Dedifferentiated amniotic fluid mesenchymal stem cell (primary cell): ENCODE data around the gene SEPSECS.
"Not testable (repeated sequence)": the region's sequence is repeated elsewhere in the genome, so short reads cannot be mapped to it uniquely, and the experiment has no call there.

Source experiments
- DNase-seq: peaks from one replicate; pipeline ENCODE4 v3.0.0-alpha.2; 2016; ENCODE audit errors: extremely low spot score

The SEPSECS gene

DNA sequence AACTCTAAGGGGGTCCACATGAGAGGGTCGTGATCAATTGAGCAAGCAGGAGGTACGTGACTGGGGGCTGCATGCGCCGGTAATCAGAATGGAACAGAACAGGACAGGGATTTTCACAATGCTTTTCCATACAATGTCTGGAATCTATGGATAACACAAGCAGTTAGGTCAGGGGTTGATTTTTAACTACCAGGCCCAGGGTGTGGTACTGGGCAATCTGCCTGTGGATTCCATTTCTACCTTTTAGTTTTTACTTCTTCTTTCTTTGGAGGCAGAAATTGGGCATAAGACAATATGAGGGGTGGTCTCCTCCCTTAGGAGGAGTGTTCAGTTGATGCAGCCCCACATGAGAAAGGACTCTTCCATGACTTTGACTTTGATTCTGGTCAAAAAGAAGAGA, 76.8 kb downstream of the SEPSECS start:
- not testable (repeated sequence) for DNase-seq

DNA sequence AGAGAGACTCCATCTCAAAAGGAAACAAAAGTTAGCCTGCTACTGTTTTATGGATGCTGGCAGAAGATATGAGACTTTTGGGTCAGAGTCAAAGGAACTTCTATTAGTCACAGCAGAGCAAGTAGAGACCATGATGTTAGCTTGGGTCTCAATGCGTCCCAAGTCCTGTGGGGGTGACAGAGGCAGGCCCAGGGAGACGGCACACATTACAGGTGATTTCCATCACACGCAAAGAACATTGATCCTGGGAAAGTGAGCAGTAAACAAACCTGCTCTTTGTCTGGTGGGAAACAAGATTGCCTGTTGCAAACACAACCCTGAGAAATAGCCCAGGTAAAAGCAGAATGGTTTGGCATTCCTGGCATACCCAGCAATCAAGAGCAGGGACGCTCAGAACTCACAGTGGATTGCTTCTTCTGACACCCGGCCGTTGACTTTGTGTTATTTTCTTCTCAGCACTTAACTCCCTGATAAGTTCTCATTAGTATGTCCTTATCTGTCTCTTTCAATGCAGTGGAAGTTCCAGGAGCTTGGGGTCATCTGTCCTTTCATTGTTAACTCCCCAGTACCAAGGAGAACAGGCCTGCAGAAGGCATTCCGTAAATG, 78.3 kb downstream of the SEPSECS start:
- DNase-seq: no peak

DNA sequence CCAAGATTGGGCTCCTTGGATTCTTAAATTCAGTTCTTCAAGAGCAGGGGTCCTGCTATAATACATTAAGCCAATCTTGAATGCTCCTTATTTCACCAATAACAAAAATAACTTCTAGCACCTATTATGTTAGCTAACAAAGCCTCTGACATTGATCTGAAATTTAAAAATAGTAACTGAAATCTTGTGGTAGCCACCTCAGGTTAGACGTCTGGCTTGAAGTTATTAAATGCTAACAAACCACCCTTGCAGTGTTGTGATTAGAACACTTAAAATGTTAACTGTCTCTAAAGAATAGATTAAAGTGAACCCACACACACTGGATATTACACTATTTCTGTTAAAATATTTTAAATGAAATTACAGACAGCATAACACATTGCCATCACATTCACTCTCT, 79.7 kb downstream of the SEPSECS start:
- no peak for DNase-seq

DNA sequence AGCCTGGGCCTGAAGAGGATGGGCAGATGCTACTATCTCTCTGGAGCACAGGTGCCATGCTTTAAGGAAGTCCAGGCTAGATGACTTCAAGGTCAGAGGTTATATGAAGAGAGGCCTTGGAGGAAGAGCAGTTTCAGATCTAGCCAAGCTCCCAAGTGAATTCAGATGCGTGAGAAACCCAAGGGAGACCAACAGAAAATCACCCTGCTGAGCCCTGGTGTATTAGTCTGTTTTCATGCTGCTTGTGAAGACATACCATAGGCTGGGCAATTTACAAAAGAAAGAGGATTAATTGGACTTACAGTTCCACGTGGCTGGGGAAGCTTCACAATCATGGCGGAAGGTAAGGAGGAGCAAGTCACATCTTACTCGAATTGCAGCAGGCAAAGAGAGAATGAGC, 81.7 kb downstream of the SEPSECS start:
- no peak for DNase-seq

DNA sequence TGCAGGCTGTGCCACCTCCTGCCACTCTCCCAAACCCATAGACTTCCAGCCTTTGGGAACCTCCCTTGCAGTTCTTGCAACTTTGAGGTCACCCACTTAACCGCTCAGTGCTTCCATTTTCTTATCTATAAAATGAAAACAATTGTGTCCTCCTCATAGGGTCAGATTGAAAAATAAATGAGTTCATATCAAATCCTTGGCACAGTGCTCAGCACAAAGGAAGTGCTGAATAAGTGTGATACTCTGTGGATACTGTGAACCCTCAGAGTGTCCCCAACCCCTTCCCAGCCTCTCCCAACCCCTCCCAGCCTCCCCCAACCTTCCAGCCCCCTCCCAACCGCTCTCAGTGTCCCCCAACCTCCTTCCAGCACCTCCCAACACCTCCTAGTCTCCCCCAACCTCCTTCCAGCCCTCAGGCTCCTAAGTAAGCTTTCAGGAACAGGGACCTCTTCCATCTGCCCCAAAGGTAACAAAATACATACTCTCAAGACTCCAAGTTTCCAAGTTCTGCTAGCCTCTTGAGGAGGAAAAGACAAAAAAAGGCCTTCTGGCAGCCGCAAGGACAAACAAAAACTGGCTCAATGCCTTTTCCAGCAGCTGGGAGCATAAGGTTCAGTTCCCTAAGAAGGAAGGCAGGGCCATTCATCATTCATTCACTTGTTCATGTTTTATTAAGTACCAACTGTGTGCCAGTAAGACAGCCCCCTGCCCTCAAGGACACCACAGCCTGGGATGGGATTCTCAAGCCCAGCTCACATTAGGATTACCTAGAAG, 83.4 kb downstream of the SEPSECS start:
- DNase-seq: no peak

DNA sequence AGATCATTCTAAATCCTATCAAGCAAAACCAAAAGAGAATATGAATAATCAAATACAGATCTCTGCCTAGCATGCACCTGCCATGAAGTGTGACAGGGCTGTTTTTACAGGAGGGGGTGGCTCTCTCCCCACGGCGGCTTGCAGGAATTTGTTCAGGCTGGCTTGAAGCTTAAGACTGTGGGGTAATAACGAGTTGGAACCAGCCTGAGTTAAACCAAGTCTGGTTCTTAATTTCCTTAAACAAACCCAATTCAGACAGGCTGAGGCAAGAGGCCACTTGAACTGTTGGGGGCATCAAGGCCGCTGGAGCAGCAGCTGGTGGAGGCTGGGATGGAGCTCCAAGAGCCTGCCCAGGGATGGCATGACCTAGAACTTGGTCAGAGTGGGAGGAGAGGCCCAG, 84.4 kb downstream of the SEPSECS start:
- DNase-seq: no peak

DNA sequence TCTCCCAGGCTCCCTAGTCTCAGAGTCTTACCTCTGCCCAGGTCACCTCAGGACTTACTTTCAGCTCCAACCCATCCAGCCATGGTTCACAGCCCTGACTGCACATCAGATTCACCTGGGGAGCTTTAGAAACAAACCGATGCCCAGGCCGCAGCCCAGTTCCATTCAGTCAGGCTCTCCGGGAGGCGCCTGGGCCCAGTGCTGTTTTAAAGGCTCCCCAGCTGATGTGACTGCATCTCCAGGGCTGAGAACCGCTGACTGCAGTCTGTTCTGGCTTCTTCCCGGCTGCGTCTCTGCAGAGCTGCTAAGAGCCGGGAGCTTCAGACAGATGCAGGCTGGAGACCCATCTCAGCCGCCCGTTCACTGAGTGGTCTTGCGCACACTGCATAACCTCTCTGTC, 85.1 kb downstream of the SEPSECS start:
- DNase-seq: no peak

DNA sequence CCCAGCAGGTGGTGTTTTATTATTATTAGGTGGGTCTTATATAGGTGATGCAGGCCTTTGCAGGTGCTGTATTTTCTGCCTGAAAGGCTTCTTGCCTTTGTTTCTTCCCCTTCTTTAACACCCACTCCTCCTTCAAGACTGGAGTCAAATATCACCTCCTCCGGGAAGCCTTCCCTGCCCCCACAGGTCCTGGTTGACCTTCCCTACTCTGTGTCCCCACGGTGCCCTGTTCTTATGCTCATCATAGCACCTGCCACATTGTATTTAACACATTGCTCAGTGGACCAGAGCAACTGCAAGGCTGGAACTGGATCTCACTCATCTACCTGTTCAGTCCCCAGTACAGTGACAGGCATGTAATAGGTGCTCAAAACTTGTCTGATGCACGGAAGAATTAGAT, 89.7 kb downstream of the SEPSECS start:
- DNase-seq: no peak
